ENCODE measurements around the gene DTX2.
"Not testable (repeated sequence)": the region's sequence is repeated elsewhere in the genome, so short reads cannot be mapped to it uniquely, and the experiment has no call there.

DTX2 gene

GRCh38 chr7:76499201-76499923 lies 37.9 kb downstream of the DTX2 start:
- H3K4me3 Mint-ChIP-seq; H3K27me3 Mint-ChIP-seq; H3K4me1 Mint-ChIP-seq (ENCODE audit: low read depth); H3K27ac Mint-ChIP-seq; H3K36me3 Mint-ChIP-seq (ENCODE audit: low read depth); H3K9me3 Mint-ChIP-seq: not testable (repeated sequence)

- H3K27ac Mint-ChIP-seq; H3K36me3 Mint-ChIP-seq (ENCODE audit: low read depth); H3K9me3 Mint-ChIP-seq; H3K27me3 Mint-ChIP-seq; H3K4me3 Mint-ChIP-seq; H3K4me1 Mint-ChIP-seq (ENCODE audit: low read depth): not testable (repeated sequence)
These were observed 38.4 kb downstream of the DTX2 start for GRCh38 chr7:76499924-76500241.

- not testable (repeated sequence) for H3K4me3 Mint-ChIP-seq; H3K9me3 Mint-ChIP-seq; H3K27me3 Mint-ChIP-seq; H3K36me3 Mint-ChIP-seq (ENCODE audit: low read depth); H3K4me1 Mint-ChIP-seq (ENCODE audit: low read depth); H3K27ac Mint-ChIP-seq
These were observed 40.7 kb downstream of the DTX2 start for GRCh38 chr7:76502224-76502623.

GRCh38 chr7:76502836-76503235 lies 41.3 kb downstream of the DTX2 start:
- H3K4me3 Mint-ChIP-seq; H3K9me3 Mint-ChIP-seq; H3K36me3 Mint-ChIP-seq (ENCODE audit: low read depth); H3K27me3 Mint-ChIP-seq; H3K27ac Mint-ChIP-seq; H3K4me1 Mint-ChIP-seq (ENCODE audit: low read depth): not testable (repeated sequence)

GRCh38 chr7:76503244-76503643 lies 41.7 kb downstream of the DTX2 start:
- not testable (repeated sequence) for H3K9me3 Mint-ChIP-seq; H3K36me3 Mint-ChIP-seq (ENCODE audit: low read depth); H3K4me1 Mint-ChIP-seq (ENCODE audit: low read depth); H3K27me3 Mint-ChIP-seq; H3K27ac Mint-ChIP-seq; H3K4me3 Mint-ChIP-seq

GRCh38 chr7:76504351-76505167 lies 43.0 kb downstream of the DTX2 start:
- H3K4me1 Mint-ChIP-seq (ENCODE audit: low read depth); H3K27me3 Mint-ChIP-seq; H3K4me3 Mint-ChIP-seq; H3K36me3 Mint-ChIP-seq (ENCODE audit: low read depth); H3K9me3 Mint-ChIP-seq: not testable (repeated sequence)
- H3K27ac Mint-ChIP-seq, result peak overlapping the region; percentile 45

GRCh38 chr7:76505168-76506080 lies 43.9 kb downstream of the DTX2 start:
- no peak overlapping the region for H3K27ac Mint-ChIP-seq
- no peaks in the 10 kb centered on the region for H3K27me3 Mint-ChIP-seq
- H3K4me1 Mint-ChIP-seq (ENCODE audit: low read depth), result no peaks in the 10 kb centered on the region
- H3K4me3 Mint-ChIP-seq, result no peak overlapping the region
- peaks cover 7% of the 10 kb centered on the region for H3K36me3 Mint-ChIP-seq (ENCODE audit: low read depth)
- no peaks in the 10 kb centered on the region for H3K9me3 Mint-ChIP-seq

GRCh38 chr7:76506081-76506440 lies 44.6 kb downstream of the DTX2 start:
- H3K4me1 Mint-ChIP-seq (ENCODE audit: low read depth), result no peaks in the 10 kb centered on the region
- no peak overlapping the region for H3K4me3 Mint-ChIP-seq
- no peaks in the 10 kb centered on the region for H3K9me3 Mint-ChIP-seq
- peaks cover 7% of the 10 kb centered on the region for H3K36me3 Mint-ChIP-seq (ENCODE audit: low read depth)
- no peak overlapping the region for H3K27ac Mint-ChIP-seq
- no peaks in the 10 kb centered on the region for H3K27me3 Mint-ChIP-seq

- H3K36me3 Mint-ChIP-seq (ENCODE audit: low read depth); H3K27ac Mint-ChIP-seq; H3K9me3 Mint-ChIP-seq; H3K4me3 Mint-ChIP-seq; H3K27me3 Mint-ChIP-seq; H3K4me1 Mint-ChIP-seq (ENCODE audit: low read depth): not testable (repeated sequence)
These were observed 45.1 kb downstream of the DTX2 start for GRCh38 chr7:76506643-76507042.

- Mint-ChIP-seq H3K9me3 (no peaks in the 10 kb centered on the region), H3K27ac (no peak overlapping the region), H3K4me1 (ENCODE audit: low read depth) (no peaks in the 10 kb centered on the region), H3K36me3 (ENCODE audit: low read depth) (peaks cover 7% of the 10 kb centered on the region), H3K27me3 (no peaks in the 10 kb centered on the region), H3K4me3 (no peak overlapping the region)
These were observed 46.4 kb downstream of the DTX2 start for GRCh38 chr7:76507723-76508406.

- Mint-ChIP-seq H3K36me3 (ENCODE audit: low read depth) (peaks cover 7% of the 10 kb centered on the region), H3K27me3 (no peaks in the 10 kb centered on the region), H3K4me3 (no peak within 1 kb of the TSS), H3K4me1 (ENCODE audit: low read depth) (no peaks in the 10 kb centered on the region), H3K9me3 (no peaks in the 10 kb centered on the region), H3K27ac (peak within 1 kb of the TSS; percentile 26)
These were observed 48.7 kb downstream of the DTX2 start, which contains the start of gene UPK3B for GRCh38 chr7:76509931-76510877. Gene UPK3B, plus strand, starts transcription at chr7:76510552. Its CDS starts 101 bp downstream, at chr7:76510653.

GRCh38 chr7:76511200-76511910 lies 49.8 kb downstream of the DTX2 start:
- H3K4me1 Mint-ChIP-seq (ENCODE audit: low read depth); H3K4me3 Mint-ChIP-seq; H3K9me3 Mint-ChIP-seq; H3K27me3 Mint-ChIP-seq; H3K36me3 Mint-ChIP-seq (ENCODE audit: low read depth); H3K27ac Mint-ChIP-seq: not testable (repeated sequence)

GRCh38 chr7:76511911-76512885 lies 50.7 kb downstream of the DTX2 start:
- not testable (repeated sequence) for H3K36me3 Mint-ChIP-seq (ENCODE audit: low read depth); H3K4me3 Mint-ChIP-seq; H3K27me3 Mint-ChIP-seq; H3K9me3 Mint-ChIP-seq; H3K27ac Mint-ChIP-seq; H3K4me1 Mint-ChIP-seq (ENCODE audit: low read depth)
